Caco-2 (cell line): ENCODE measurements around the gene MRPL19. TPM values are rescaled to one million over a fixed set of nuclear protein-coding genes. Genes with fewer than 3 reads are reported as not detected.

Source experiments
- BruUV-seq: library from RNA; stranded (reverse); fragments of 400-500 nt; replicated peaks from 2 replicates; lab custom pipeline; 2021; lab: Mats Ljungman, UMichigan
- CTCF ChIA-PET: fragments of 300-600 bp; sonication (Branson Sonifier 250); formaldehyde crosslinking; loops from one replicate; lab custom pipeline; 2022; ENCODE audit warnings: antibody characterized with exemption; lab: Charles Lee
- POLR2A ChIA-PET: fragments of 300-600 bp; sonication (Branson Sonifier 250); formaldehyde crosslinking; loops from one replicate; lab custom pipeline; 2022; ENCODE audit warnings: antibody characterized with exemption; lab: Charles Lee
- DNase-seq, 2 experiments: peaks; one replicate each; pipeline versions ENCODE4 v3.0.0 to v3.0.0-alpha.2; 2020 to 2022
- H3K27me3 ChIP-seq: replicated peaks from 2 replicates; pipeline ENCODE4 v1.6.0; 2011; ENCODE audit warnings: low read length; ENCODE audit not compliant: control insufficient read depth, insufficient read depth
- H3K36me3 ChIP-seq: 2 replicates; pipeline ENCODE4 v1.5.1; 2011; ENCODE audit warnings: low read length; ENCODE audit not compliant: control insufficient read depth, insufficient read depth
- H3K4me1 ChIP-seq: fragments of 250-450 bp; sonication (Bioruptor Pico); 2 replicates; pipeline ENCODE4 v1.5.1; 2020; ENCODE audit warnings: mild to moderate bottlenecking
- H3K4me3 ChIP-seq: 2 replicates; pipeline ENCODE4 v1.5.1; 2011; ENCODE audit warnings: low read depth, mild to moderate bottlenecking, control low read depth, low read length
- H3K9me3 ChIP-seq: fragments of 250-450 bp; sonication (Bioruptor Pico); 2 replicates; pipeline ENCODE4 v1.5.1; 2020; ENCODE audit warnings: mild to moderate bottlenecking, moderate library complexity
- H3K27ac Mint-ChIP-seq: one replicate; pipeline ENCODE4 v1.8.0; 2022; ENCODE audit warnings: mixed read lengths; ENCODE audit not compliant: unreplicated experiment
- H3K27me3 Mint-ChIP-seq: one replicate; pipeline ENCODE4 v1.8.0; 2022; ENCODE audit warnings: mixed read lengths; ENCODE audit not compliant: insufficient read depth, unreplicated experiment
- H3K36me3 Mint-ChIP-seq: one replicate; pipeline ENCODE4 v1.8.0; 2022; ENCODE audit warnings: mild to moderate bottlenecking, mixed read lengths; ENCODE audit not compliant: insufficient read depth, unreplicated experiment
- H3K4me1 Mint-ChIP-seq: one replicate; pipeline ENCODE4 v1.8.0; 2022; ENCODE audit warnings: low read depth, mixed read lengths; ENCODE audit not compliant: unreplicated experiment
- H3K4me3 Mint-ChIP-seq: one replicate; pipeline ENCODE4 v1.8.0; 2022; ENCODE audit warnings: mild to moderate bottlenecking, moderate library complexity, mixed read lengths; ENCODE audit not compliant: unreplicated experiment
- H3K9me3 Mint-ChIP-seq: one replicate; pipeline ENCODE4 v1.8.0; 2022; ENCODE audit warnings: mixed read lengths; ENCODE audit not compliant: unreplicated experiment
- intact Hi-C: fragments of 100-400 bp; cut with micrococcal nuclease; formaldehyde crosslinking; loops from one replicate; pipeline ENCODE4 v1.10.0; 2022; ENCODE audit not compliant: unreplicated experiment
- total RNA-seq: library from RNA; stranded (reverse); gene quantifications from 2 replicates; pipeline ENCODE4 v1.2.3, GENCODE V29; 2022
- TF ChIP-seq, protein P1 (sequence below), 2 experiments: fragments of 200-600 bp in 1 of 2; IDR thresholded peaks; 1 replicate in 1 of 2; 2 replicates in 1 of 2; pipeline versions ENCODE4 v1.5.1 to v1.8.0; 2011 to 2022; ENCODE audit warnings: antibody characterized with exemption in 1 of 2, control low read depth in 1 of 2, inconsistent platforms in 1 of 2, low read depth in 1 of 2, low read length in 1 of 2, mild to moderate bottlenecking in 1 of 2, moderate library complexity in 1 of 2; ENCODE audit not compliant: insufficient read depth in 1 of 2, severe bottlenecking in 1 of 2, unreplicated experiment in 1 of 2

MRPL19 gene
- total RNA-seq, 1 experiment from 2014 or later: 57.8 TPM

- Mint-ChIP-seq H3K27me3 (peaks cover 13% of the 10 kb centered on the region), H3K27ac (no peak overlapping the region), H3K9me3 (no peaks in the 10 kb centered on the region), H3K36me3 (no peaks in the 10 kb centered on the region), H3K4me1 (no peaks in the 10 kb centered on the region), H3K4me3 (no peak overlapping the region)
- Histone ChIP-seq H3K4me3 (no peak overlapping the region), H3K4me1 (no peaks in the 10 kb centered on the region), H3K27me3 (no peaks in the 10 kb centered on the region; the same call in 1 of the 2 replicates), H3K36me3 (no peaks in the 10 kb centered on the region), H3K9me3 (0 out of 2 replicates have a peak, but pooled peaks cover 4% of the 10 kb centered on the region)
- POLR2A ChIA-PET: no interaction called here
- no TSS peak for BruUV-seq
- DNase-seq: no peak
- intact Hi-C loops: no loop called here
- CTCF ChIA-PET: interaction anchor here (0.6 kb wide), 1 partner anchor 1116 kb away, joined by 5 read pairs; no protein-coding TSS in a partner anchor
- TF ChIP-seq, protein P1, sequence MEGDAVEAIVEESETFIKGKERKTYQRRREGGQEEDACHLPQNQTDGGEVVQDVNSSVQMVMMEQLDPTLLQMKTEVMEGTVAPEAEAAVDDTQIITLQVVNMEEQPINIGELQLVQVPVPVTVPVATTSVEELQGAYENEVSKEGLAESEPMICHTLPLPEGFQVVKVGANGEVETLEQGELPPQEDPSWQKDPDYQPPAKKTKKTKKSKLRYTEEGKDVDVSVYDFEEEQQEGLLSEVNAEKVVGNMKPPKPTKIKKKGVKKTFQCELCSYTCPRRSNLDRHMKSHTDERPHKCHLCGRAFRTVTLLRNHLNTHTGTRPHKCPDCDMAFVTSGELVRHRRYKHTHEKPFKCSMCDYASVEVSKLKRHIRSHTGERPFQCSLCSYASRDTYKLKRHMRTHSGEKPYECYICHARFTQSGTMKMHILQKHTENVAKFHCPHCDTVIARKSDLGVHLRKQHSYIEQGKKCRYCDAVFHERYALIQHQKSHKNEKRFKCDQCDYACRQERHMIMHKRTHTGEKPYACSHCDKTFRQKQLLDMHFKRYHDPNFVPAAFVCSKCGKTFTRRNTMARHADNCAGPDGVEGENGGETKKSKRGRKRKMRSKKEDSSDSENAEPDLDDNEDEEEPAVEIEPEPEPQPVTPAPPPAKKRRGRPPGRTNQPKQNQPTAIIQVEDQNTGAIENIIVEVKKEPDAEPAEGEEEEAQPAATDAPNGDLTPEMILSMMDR (IDR thresholded peaks at IDR 0.05; ENCODE audit: insufficient read depth in 1 of 2, low read depth in 1 of 2, low read length in 1 of 2, severe bottlenecking in 1 of 2, unreplicated experiment in 1 of 2): no peak
Observed at GRCh38 chr2:75614162-75614651, 32.4 kb upstream of the MRPL19 start.

- no peaks in the 10 kb centered on the region for H3K36me3 Mint-ChIP-seq
- intact Hi-C loops: no loop called here
- BruUV-seq: no TSS peak
- H3K4me3 Mint-ChIP-seq: no peak overlapping the region
- no peaks in the 10 kb centered on the region for H3K9me3 Mint-ChIP-seq
- TF ChIP-seq, protein P1 (IDR thresholded peaks at IDR 0.05; ENCODE audit: insufficient read depth in 1 of 2, low read depth in 1 of 2, low read length in 1 of 2, severe bottlenecking in 1 of 2, unreplicated experiment in 1 of 2): no peak
- H3K27ac Mint-ChIP-seq: no peak overlapping the region
- Histone ChIP-seq H3K4me1 (no peaks in the 10 kb centered on the region), H3K9me3 (0 out of 2 replicates have a peak, but pooled peaks cover 4% of the 10 kb centered on the region), H3K4me3 (no peak overlapping the region), H3K27me3 (no peaks in the 10 kb centered on the region), H3K36me3 (no peaks in the 10 kb centered on the region)
- ChIA-PET CTCF (no interaction called here), POLR2A (no interaction called here)
- peaks cover 23% of the 10 kb centered on the region for H3K27me3 Mint-ChIP-seq
- DNase-seq: no peak
- no peaks in the 10 kb centered on the region for H3K4me1 Mint-ChIP-seq
Observed at GRCh38 chr2:75616406-75616805, 30.2 kb upstream of the MRPL19 start.

GRCh38 chr2:75616933-75617332, 29.6 kb upstream of the MRPL19 start:
- Mint-ChIP-seq H3K27ac (no peak overlapping the region), H3K4me3 (no peak overlapping the region), H3K9me3 (no peaks in the 10 kb centered on the region), H3K27me3 (peaks cover 19% of the 10 kb centered on the region), H3K4me1 (no peaks in the 10 kb centered on the region), H3K36me3 (no peaks in the 10 kb centered on the region)
- no peaks in the 10 kb centered on the region for H3K27me3 ChIP-seq
- ChIA-PET POLR2A (no interaction called here), CTCF (no interaction called here)
- H3K9me3 ChIP-seq: 0 out of 2 replicates have a peak, but pooled peaks cover 4% of the 10 kb centered on the region
- no peak overlapping the region for H3K4me3 ChIP-seq
- no peaks in the 10 kb centered on the region for H3K4me1 ChIP-seq
- intact Hi-C loops: no loop called here
- H3K36me3 ChIP-seq: no peaks in the 10 kb centered on the region
- TF ChIP-seq, protein P1 (IDR thresholded peaks at IDR 0.05; ENCODE audit: insufficient read depth in 1 of 2, low read depth in 1 of 2, low read length in 1 of 2, severe bottlenecking in 1 of 2, unreplicated experiment in 1 of 2): no peak
- BruUV-seq: no TSS peak
- no peak for DNase-seq
